ENCODE data around the gene WDR20.
"Not testable (repeated sequence)": the region's sequence is repeated elsewhere in the genome, so short reads cannot be mapped to it uniquely, and the experiment has no call there.

WDR20 gene

DNA sequence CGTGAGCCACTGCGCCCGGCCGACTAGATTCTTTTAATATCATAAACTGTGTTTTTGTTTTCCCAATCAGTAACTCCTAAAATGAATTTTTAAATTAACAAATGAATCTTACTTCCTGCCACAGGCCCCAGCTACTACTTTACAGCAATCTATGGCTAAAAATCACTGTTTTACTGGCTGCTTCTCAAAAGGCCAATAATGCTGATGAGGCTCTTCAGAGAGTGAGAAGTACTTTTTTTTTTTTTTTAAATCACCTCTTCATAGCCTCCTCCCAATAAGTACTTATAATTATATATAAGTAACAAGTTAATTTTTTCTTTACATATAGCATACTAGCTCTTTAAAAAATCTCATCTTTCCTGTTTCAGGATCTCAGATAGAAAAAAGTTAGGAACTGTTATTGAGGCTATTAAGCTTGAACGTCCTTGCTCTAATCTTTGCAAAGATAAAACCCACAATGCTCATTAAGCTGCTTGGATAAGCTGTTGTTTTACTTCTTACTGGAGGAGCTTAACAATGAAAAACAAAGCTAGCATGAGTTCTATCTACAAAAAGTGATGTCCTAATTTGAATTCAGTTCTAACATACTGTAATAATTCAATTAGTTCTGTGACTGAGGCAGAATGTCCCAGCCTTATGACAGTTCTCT lies 12.8 kb upstream of the WDR20 start:
- DNase-seq (ENCODE audit: extremely low read depth, low read depth), result no peak
- no peak overlapping the region for H3K4me3 ChIP-seq (replicated peaks; ENCODE audit: low read depth, low read length)
- no peak for TF ChIP-seq CTCF (IDR thresholded peaks at IDR 0.05; ENCODE audit: low read depth, low read length, missing control alignments)

DNA sequence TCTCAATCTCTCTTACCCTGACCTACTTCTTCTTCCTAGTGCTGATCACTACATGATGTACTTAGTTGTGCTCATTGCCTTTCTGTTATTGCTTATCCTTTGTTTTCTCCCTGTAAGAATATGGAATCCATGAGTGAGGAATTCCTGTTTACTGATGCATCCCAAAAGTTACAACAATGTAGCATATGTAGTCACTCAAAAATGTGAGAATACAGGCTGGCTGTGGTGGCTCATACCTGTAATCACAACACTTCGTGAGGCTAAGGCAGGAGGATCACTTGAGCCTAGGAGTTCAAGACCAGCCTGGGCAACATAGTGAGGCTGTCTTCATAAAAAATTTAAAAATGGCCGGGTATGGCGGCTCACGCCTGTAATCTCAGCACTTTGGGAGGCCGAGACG lies 8.0 kb upstream of the WDR20 start:
- DNase-seq (ENCODE audit: extremely low read depth, low read depth), result no peak
- no peak overlapping the region for H3K4me3 ChIP-seq (replicated peaks; ENCODE audit: low read depth, low read length)
- no peak for TF ChIP-seq CTCF (IDR thresholded peaks at IDR 0.05; ENCODE audit: low read depth, low read length, missing control alignments)

DNA sequence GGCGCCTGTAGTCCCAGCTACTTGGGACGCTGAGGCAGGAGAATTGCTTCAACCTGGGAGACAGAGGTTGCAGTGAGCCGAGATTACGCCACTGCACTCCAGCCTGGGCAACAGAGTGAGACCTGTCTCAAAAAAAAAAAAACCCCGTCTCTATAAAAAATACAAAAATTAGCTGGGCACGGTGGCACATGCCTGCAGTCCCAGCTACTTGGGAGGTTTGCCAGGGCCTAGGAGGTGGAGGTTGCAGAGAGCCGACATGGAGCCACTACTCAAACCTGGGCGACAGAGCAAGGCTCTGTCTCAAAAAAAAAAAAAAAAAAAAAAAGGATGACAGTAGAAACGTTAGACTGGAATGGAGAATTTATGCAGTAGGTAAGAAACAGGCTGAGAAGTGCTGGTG lies 5.7 kb upstream of the WDR20 start:
- DNase-seq (ENCODE audit: extremely low read depth, low read depth), result not testable (repeated sequence)

DNA sequence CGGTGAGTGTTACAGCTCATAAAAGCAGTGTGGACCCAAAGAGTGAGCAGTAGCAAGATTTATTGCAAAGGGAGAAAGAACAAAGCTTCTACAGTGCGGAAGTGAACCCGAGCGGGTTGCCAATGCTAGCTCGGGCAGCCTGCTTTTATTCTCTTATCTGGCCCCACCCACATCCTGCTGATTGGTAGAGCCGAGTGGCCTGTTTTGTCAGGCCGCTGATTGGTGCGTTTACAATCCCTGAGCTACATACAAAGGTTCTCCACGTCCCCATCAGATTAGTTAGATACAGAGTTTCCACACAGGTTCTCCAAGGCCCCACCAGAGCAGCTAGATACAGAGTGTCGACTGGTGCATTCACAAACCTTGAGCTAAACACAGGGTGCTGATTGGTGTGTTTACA lies 5.0 kb upstream of the WDR20 start:
- not testable (repeated sequence) for DNase-seq (ENCODE audit: extremely low read depth, low read depth); H3K4me3 ChIP-seq (replicated peaks; ENCODE audit: low read depth, low read length)

More for the DNA sequence above, 5.7 kb upstream of the WDR20 start:
- H3K4me3 ChIP-seq (replicated peaks; ENCODE audit: low read depth, low read length), result not testable (repeated sequence)

- H3K4me3 ChIP-seq (replicated peaks; ENCODE audit: low read depth, low read length); DNase-seq (ENCODE audit: extremely low read depth, low read depth): not testable (repeated sequence)
Observed at GRCh38 chr14:102135456-102135855, 4.2 kb upstream of the WDR20 start.

- TF ChIP-seq CTCF (IDR thresholded peaks at IDR 0.05; ENCODE audit: low read depth, low read length, missing control alignments), result no peak
- peak overlapping the region; percentile 95 for H3K4me3 ChIP-seq (replicated peaks; ENCODE audit: low read depth, low read length)
- DNase-seq (ENCODE audit: extremely low read depth, low read depth), result no peak
Observed at GRCh38 chr14:102138535-102138934, 1.2 kb upstream of the WDR20 start.

DNA sequence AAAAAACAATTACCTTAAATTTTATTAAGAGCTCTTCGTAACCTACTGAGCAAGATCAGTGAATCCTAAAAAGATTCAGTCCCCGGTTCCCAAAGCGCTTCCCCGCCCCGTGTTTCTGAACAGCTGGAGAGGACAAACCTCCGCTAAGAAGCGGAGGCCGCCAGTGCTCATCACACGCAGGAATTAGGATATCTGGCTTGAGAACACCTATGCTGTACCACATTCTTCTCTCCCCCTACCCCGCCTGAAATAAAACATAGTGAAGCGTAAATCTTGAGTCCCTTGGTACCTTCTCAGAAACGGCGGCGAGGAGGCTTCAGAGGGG lies 774 bp upstream of the WDR20 start:
- no peak for DNase-seq (ENCODE audit: extremely low read depth, low read depth)
- no peak for TF ChIP-seq CTCF (IDR thresholded peaks at IDR 0.05; ENCODE audit: low read depth, low read length, missing control alignments)

DNA sequence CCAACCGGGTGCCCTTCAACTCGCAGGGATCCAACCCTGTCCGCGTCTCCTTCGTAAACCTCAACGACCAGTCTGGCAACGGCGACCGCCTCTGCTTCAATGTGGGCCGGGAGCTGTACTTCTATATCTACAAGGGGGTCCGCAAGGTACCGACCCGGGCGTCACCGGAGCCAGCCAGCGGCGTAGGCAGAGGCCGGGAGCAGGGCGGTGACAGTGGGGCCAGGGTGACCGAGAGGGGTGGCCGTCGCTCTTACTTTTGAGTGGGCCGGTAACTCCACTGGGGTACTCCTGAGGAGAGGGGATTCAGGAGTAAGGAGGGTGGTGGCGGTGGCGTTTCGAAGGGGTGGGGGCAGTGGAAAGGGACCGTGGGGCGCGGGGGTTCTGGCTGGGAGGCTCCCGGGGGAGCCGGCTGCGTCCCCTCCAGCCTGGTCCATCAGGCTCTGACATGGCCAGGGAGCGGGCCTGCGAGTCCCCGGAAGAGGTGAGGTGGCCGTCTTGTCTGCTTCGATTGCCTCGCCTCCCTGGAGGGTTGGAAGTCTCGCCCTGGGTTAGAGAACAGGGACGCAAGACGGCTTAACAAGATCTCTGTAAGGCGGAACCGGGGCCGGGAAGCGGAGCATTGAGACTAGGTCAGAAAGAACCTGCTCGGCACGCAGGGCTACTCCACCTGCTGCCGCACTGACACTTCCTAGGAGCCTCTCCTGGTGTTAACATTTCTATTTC lies 491 bp downstream of the WDR20 start:
- no peak for DNase-seq (ENCODE audit: extremely low read depth, low read depth)
- peak overlapping the region; percentile 95 for H3K4me3 ChIP-seq (replicated peaks; ENCODE audit: low read depth, low read length)
- TF ChIP-seq CTCF (IDR thresholded peaks at IDR 0.05; ENCODE audit: low read depth, low read length, missing control alignments), result no peak

More for the DNA sequence above, 774 bp upstream of the WDR20 start:
- peak overlapping the region; percentile 95 for H3K4me3 ChIP-seq (replicated peaks; ENCODE audit: low read depth, low read length)
